GM23338 (cell line): ENCODE measurements around the gene KRTAP12-4. TPM values are rescaled to one million over a fixed set of nuclear protein-coding genes. Genes with fewer than 3 reads are reported as not detected.

Source experiments
- ATAC-seq: fragments of 200-7000 bp; cut with Tn5 transposase; 3 replicates; pipeline ENCODE4 v1.9.1; 2020
- DNase-seq: peaks from one replicate; pipeline ENCODE4 v3.0.0-alpha.2; 2015; ENCODE audit warnings: low spot score
- H2AFZ ChIP-seq: fragments of 200-600 bp; sonication (generic); 2 replicates; pipeline ENCODE4 v1.8.0; 2016; ENCODE audit warnings: antibody characterized with exemption, mild to moderate bottlenecking, moderate library complexity
- H3F3A ChIP-seq: fragments of 200-600 bp; sonication (generic); replicated peaks from 2 replicates; pipeline ENCODE4 v1.8.0; 2017; ENCODE audit warnings: antibody characterized with exemption, mixed run types, low read depth
- H3K27ac ChIP-seq: fragments of 200-600 bp; sonication (generic); 2 replicates; pipeline ENCODE4 v1.6.1; 2016; ENCODE audit warnings: low read depth
- H3K27me3 ChIP-seq: fragments of 200-600 bp; sonication (generic); 2 replicates; pipeline ENCODE4 v1.8.0; 2016; ENCODE audit warnings: mild to moderate bottlenecking, mixed run types, moderate library complexity; ENCODE audit not compliant: insufficient read depth
- H3K36me3 ChIP-seq: fragments of 200-600 bp; sonication (generic); 2 replicates; pipeline ENCODE4 v1.8.0; 2016; ENCODE audit warnings: mild to moderate bottlenecking; ENCODE audit not compliant: insufficient read depth
- H3K4me1 ChIP-seq: fragments of 200-600 bp; sonication (generic); 2 replicates; pipeline ENCODE4 v1.8.0; 2016; ENCODE audit warnings: mild to moderate bottlenecking, moderate library complexity; ENCODE audit not compliant: insufficient read depth
- H3K4me2 ChIP-seq: fragments of 200-600 bp; sonication (generic); 2 replicates; pipeline ENCODE4 v1.7.1; 2017; ENCODE audit warnings: mixed run types
- H3K4me3 ChIP-seq: fragments of 200-600 bp; sonication (generic); 2 replicates; pipeline ENCODE4 v1.6.1; 2016; ENCODE audit warnings: mixed run types
- H3K79me2 ChIP-seq: fragments of 200-600 bp; sonication (generic); replicated peaks from 2 replicates; pipeline ENCODE4 v1.8.0; 2017; ENCODE audit warnings: mild to moderate bottlenecking; ENCODE audit not compliant: insufficient read depth
- H3K9me2 ChIP-seq: fragments of 200-600 bp; sonication (generic); 2 replicates; pipeline ENCODE4 v1.8.0; 2017; ENCODE audit not compliant: insufficient read depth
- H4K20me1 ChIP-seq: fragments of 200-600 bp; sonication (generic); replicated peaks from 2 replicates; pipeline ENCODE4 v1.8.0; 2017; ENCODE audit warnings: mild to moderate bottlenecking; ENCODE audit not compliant: insufficient read depth
- H3K27ac Mint-ChIP-seq: 2 replicates; pipeline ENCODE4 v1.8.0; 2020; ENCODE audit warnings: inconsistent platforms, mild to moderate bottlenecking, moderate library complexity, mixed read lengths
- H3K27me3 Mint-ChIP-seq: 3 replicates; pipeline ENCODE4 v1.8.0; 2022; ENCODE audit warnings: low read depth, mild to moderate bottlenecking, moderate library complexity, mixed read lengths, inconsistent platforms; ENCODE audit not compliant: insufficient read depth, poor library complexity
- H3K36me3 Mint-ChIP-seq: 3 replicates; pipeline ENCODE4 v1.8.0; 2021; ENCODE audit warnings: low read depth, mild to moderate bottlenecking, inconsistent platforms, moderate library complexity, mixed read lengths
- H3K4me1 Mint-ChIP-seq: 3 replicates; pipeline ENCODE4 v1.8.0; 2020; ENCODE audit warnings: mild to moderate bottlenecking, inconsistent platforms, mixed read lengths
- H3K4me3 Mint-ChIP-seq: 3 replicates; pipeline ENCODE4 v1.8.0; 2021; ENCODE audit warnings: moderate library complexity, mild to moderate bottlenecking, inconsistent platforms, mixed read lengths
- H3K9me3 Mint-ChIP-seq: 3 replicates; pipeline ENCODE4 v1.8.0; 2020; ENCODE audit warnings: moderate library complexity, mild to moderate bottlenecking, inconsistent platforms, mixed read lengths
- EZH2 ChIP-seq: fragments of 200-600 bp; sonication (generic); IDR thresholded peaks from one replicate; pipeline ENCODE4 v1.8.0; 2017; ENCODE audit warnings: antibody characterized with exemption, mild to moderate bottlenecking, low read depth; ENCODE audit not compliant: unreplicated experiment
- EZH2phosphoT487 ChIP-seq: fragments of 200-600 bp; sonication (generic); IDR thresholded peaks from one replicate; pipeline ENCODE4 v1.8.1; 2018; ENCODE audit warnings: antibody characterized with exemption; ENCODE audit not compliant: unreplicated experiment
- JUNB ChIP-seq: IDR thresholded peaks from one replicate; pipeline ENCODE4 v1.6.1; 2016; ENCODE audit warnings: antibody characterized with exemption; ENCODE audit not compliant: unreplicated experiment
- POLR2AphosphoS5 ChIP-seq: IDR thresholded peaks from 2 replicates; pipeline ENCODE4 v1.6.1; 2016; ENCODE audit warnings: antibody characterized with exemption, low read depth
- ZNF331 ChIP-seq: fragments of 250-450 bp; sonication (Bioruptor Pico); IDR thresholded peaks from 2 replicates; pipeline ENCODE4 v1.5.0; 2020; ENCODE audit warnings: low read depth, mild to moderate bottlenecking, moderate library complexity
- polyA plus RNA-seq: library from polyadenylated mRNA; unstranded; fragments of >200 nt; fragmentation: Nextera tagmentation; extraction: Ambion mirVana; gene quantifications from 2 replicates; pipeline ENCODE4 v1.2.1, GENCODE V29; 2016
- total RNA-seq: library from RNA; depleted of rRNA; stranded (reverse); fragments of >200 nt; shearing (Covaris generic); gene quantifications from 2 replicates; pipeline ENCODE4 v1.2.3, GENCODE V29; 2014
- TF ChIP-seq, protein P1 (sequence below): fragments of 250-450 bp; sonication (Bioruptor Pico); IDR thresholded peaks from 2 replicates; pipeline ENCODE4 v1.5.0; 2020; ENCODE audit warnings: mild to moderate bottlenecking, moderate library complexity
- TF ChIP-seq, protein P2 (sequence below): IDR thresholded peaks from 2 replicates; pipeline ENCODE4 v1.6.1; 2016; ENCODE audit warnings: antibody characterized with exemption
- TF ChIP-seq, protein P3 (sequence below): IDR thresholded peaks from one replicate; pipeline ENCODE4 v1.6.1; 2018; ENCODE audit warnings: antibody characterized with exemption; ENCODE audit not compliant: unreplicated experiment
- TF ChIP-seq, protein P4 (sequence below), 2 experiments: fragments of 200-600 bp in 1 of 2; sonication (generic) in 1 of 2; conservative IDR thresholded peaks; 2 replicates each; pipeline versions ENCODE4 v1.5.1 to v1.6.1; 2016 to 2017; ENCODE audit warnings: antibody characterized with exemption in 2 of 2, low read depth in 2 of 2, mild to moderate bottlenecking in 2 of 2, moderate library complexity in 1 of 2

KRTAP12-4 gene
- total and polyA plus RNA-seq, 2 experiments from 2014 or later: not detected

DNA sequence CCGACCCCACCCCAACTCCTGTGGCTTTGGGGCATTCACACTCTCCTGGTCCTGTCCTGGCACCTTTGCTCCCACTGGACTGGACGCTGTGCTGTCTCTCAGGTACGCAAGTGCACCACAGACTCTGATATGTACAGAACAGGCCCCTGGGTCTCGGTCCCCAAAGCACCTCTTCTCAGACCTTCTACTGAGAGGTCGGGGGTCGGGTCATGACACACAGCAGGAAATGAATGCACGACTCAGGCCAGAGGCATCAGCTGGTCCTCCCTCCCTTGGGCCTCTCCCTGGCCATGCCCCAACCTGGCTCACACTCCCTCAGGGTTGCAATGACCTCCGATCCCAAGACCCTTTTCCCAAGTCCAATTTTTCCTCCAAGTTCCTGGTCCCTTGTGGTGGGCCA is 40.7 kb upstream of the KRTAP12-4 start (continued):
- TF ChIP-seq, protein P1, sequence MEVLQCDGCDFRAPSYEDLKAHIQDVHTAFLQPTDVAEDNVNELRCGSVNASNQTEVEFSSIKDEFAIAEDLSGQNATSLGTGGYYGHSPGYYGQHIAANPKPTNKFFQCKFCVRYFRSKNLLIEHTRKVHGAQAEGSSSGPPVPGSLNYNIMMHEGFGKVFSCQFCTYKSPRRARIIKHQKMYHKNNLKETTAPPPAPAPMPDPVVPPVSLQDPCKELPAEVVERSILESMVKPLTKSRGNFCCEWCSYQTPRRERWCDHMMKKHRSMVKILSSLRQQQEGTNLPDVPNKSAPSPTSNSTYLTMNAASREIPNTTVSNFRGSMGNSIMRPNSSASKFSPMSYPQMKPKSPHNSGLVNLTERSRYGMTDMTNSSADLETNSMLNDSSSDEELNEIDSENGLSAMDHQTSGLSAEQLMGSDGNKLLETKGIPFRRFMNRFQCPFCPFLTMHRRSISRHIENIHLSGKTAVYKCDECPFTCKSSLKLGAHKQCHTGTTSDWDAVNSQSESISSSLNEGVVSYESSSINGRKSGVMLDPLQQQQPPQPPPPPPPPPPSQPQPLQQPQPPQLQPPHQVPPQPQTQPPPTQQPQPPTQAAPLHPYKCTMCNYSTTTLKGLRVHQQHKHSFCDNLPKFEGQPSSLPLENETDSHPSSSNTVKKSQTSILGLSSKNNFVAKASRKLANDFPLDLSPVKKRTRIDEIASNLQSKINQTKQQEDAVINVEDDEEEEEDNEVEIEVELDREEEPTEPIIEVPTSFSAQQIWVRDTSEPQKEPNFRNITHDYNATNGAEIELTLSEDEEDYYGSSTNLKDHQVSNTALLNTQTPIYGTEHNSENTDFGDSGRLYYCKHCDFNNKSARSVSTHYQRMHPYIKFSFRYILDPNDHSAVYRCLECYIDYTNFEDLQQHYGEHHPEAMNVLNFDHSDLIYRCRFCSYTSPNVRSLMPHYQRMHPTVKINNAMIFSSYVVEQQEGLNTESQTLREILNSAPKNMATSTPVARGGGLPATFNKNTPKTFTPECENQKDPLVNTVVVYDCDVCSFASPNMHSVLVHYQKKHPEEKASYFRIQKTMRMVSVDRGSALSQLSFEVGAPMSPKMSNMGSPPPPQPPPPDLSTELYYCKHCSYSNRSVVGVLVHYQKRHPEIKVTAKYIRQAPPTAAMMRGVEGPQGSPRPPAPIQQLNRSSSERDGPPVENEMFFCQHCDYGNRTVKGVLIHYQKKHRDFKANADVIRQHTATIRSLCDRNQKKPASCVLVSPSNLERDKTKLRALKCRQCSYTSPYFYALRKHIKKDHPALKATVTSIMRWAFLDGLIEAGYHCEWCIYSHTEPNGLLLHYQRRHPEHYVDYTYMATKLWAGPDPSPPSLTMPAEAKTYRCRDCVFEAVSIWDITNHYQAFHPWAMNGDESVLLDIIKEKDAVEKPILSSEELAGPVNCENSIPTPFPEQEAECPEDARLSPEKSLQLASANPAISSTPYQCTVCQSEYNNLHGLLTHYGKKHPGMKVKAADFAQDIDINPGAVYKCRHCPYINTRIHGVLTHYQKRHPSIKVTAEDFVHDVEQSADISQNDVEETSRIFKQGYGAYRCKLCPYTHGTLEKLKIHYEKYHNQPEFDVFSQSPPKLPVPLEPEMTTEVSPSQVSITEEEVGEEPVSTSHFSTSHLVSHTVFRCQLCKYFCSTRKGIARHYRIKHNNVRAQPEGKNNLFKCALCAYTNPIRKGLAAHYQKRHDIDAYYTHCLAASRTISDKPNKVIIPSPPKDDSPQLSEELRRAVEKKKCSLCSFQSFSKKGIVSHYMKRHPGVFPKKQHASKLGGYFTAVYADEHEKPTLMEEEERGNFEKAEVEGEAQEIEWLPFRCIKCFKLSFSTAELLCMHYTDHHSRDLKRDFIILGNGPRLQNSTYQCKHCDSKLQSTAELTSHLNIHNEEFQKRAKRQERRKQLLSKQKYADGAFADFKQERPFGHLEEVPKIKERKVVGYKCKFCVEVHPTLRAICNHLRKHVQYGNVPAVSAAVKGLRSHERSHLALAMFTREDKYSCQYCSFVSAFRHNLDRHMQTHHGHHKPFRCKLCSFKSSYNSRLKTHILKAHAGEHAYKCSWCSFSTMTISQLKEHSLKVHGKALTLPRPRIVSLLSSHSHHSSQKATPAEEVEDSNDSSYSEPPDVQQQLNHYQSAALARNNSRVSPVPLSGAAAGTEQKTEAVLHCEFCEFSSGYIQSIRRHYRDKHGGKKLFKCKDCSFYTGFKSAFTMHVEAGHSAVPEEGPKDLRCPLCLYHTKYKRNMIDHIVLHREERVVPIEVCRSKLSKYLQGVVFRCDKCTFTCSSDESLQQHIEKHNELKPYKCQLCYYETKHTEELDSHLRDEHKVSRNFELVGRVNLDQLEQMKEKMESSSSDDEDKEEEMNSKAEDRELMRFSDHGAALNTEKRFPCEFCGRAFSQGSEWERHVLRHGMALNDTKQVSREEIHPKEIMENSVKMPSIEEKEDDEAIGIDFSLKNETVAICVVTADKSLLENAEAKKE (CRISPR knock-in tag): no peak
- no peak for TF ChIP-seq EZH2phosphoT487
- TF ChIP-seq, protein P2, sequence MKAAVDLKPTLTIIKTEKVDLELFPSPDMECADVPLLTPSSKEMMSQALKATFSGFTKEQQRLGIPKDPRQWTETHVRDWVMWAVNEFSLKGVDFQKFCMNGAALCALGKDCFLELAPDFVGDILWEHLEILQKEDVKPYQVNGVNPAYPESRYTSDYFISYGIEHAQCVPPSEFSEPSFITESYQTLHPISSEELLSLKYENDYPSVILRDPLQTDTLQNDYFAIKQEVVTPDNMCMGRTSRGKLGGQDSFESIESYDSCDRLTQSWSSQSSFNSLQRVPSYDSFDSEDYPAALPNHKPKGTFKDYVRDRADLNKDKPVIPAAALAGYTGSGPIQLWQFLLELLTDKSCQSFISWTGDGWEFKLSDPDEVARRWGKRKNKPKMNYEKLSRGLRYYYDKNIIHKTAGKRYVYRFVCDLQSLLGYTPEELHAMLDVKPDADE: no peak
- TF ChIP-seq ZNF331 (CRISPR knock-in tag): no peak

DNA sequence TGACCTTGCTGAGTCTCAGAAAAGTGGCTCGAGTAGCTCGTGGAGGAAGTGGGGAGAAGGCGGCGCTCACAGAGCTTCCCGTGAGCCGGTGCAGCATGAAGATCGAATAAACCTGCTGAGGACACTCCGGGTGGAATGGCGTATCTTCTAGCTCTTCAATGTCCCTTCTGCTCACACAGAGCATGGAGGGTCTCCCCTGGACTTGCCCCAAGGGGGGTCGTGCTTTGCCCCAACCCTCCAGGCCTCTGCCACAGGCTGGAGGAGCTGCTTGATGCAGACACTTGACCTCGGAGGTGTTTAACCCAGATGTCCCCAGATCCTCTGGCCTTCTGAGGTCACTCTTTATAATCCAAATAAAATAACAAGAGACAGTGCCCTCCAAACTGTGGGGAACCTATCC is 40.3 kb upstream of the KRTAP12-4 start:
- TF ChIP-seq, protein P2: no peak
- no peak for TF ChIP-seq EZH2
- TF ChIP-seq JUNB: no peak
- no peak for TF ChIP-seq EZH2phosphoT487
- no peak for TF ChIP-seq ZNF331 (CRISPR knock-in tag)
- TF ChIP-seq, protein P3, sequence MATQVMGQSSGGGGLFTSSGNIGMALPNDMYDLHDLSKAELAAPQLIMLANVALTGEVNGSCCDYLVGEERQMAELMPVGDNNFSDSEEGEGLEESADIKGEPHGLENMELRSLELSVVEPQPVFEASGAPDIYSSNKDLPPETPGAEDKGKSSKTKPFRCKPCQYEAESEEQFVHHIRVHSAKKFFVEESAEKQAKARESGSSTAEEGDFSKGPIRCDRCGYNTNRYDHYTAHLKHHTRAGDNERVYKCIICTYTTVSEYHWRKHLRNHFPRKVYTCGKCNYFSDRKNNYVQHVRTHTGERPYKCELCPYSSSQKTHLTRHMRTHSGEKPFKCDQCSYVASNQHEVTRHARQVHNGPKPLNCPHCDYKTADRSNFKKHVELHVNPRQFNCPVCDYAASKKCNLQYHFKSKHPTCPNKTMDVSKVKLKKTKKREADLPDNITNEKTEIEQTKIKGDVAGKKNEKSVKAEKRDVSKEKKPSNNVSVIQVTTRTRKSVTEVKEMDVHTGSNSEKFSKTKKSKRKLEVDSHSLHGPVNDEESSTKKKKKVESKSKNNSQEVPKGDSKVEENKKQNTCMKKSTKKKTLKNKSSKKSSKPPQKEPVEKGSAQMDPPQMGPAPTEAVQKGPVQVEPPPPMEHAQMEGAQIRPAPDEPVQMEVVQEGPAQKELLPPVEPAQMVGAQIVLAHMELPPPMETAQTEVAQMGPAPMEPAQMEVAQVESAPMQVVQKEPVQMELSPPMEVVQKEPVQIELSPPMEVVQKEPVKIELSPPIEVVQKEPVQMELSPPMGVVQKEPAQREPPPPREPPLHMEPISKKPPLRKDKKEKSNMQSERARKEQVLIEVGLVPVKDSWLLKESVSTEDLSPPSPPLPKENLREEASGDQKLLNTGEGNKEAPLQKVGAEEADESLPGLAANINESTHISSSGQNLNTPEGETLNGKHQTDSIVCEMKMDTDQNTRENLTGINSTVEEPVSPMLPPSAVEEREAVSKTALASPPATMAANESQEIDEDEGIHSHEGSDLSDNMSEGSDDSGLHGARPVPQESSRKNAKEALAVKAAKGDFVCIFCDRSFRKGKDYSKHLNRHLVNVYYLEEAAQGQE: no peak
- no peak for TF ChIP-seq POLR2AphosphoS5
- TF ChIP-seq, protein P4, sequence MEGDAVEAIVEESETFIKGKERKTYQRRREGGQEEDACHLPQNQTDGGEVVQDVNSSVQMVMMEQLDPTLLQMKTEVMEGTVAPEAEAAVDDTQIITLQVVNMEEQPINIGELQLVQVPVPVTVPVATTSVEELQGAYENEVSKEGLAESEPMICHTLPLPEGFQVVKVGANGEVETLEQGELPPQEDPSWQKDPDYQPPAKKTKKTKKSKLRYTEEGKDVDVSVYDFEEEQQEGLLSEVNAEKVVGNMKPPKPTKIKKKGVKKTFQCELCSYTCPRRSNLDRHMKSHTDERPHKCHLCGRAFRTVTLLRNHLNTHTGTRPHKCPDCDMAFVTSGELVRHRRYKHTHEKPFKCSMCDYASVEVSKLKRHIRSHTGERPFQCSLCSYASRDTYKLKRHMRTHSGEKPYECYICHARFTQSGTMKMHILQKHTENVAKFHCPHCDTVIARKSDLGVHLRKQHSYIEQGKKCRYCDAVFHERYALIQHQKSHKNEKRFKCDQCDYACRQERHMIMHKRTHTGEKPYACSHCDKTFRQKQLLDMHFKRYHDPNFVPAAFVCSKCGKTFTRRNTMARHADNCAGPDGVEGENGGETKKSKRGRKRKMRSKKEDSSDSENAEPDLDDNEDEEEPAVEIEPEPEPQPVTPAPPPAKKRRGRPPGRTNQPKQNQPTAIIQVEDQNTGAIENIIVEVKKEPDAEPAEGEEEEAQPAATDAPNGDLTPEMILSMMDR (conservative IDR thresholded peaks at IDR 0.05; ENCODE audit: low read depth in 2 of 2): no peak
- Histone ChIP-seq H3K27ac (no peak overlapping the region), H3F3A (no peaks in the 10 kb centered on the region), H3K4me1 (peaks cover 11% of the 10 kb centered on the region; the same call in 1 of the 2 replicates), H3K9me2 (no peaks in the 10 kb centered on the region), H3K27me3 (no peaks in the 10 kb centered on the region), H3K4me3 (no peak overlapping the region), H3K36me3 (no peaks in the 10 kb centered on the region; the same call in 1 of the 2 replicates), H3K79me2 (no peaks in the 10 kb centered on the region), H4K20me1 (no peaks in the 10 kb centered on the region), H2AFZ (no peak overlapping the region), H3K4me2 (no peak overlapping the region)
- H3K36me3 Mint-ChIP-seq: peaks cover 17% of the 10 kb centered on the region; the same call in 1 of the 3 replicates
- DNase-seq (no peak), ATAC-seq (no peak)
- peaks cover 19% of the 10 kb centered on the region; the same call in 2 of the 3 replicates for H3K9me3 Mint-ChIP-seq
- no peak overlapping the region for H3K4me3 Mint-ChIP-seq
- H3K27ac Mint-ChIP-seq: no peak overlapping the region
- H3K27me3 Mint-ChIP-seq: peaks cover 12% of the 10 kb centered on the region
- peaks cover 40% of the 10 kb centered on the region for H3K4me1 Mint-ChIP-seq
